Neural cell (in vitro differentiated cells): ENCODE results near the gene ANAPC5. TPM values are rescaled to one million over a fixed set of nuclear protein-coding genes. Genes with fewer than 3 reads are reported as not detected.
A peak's percentile ranks its signal among the peaks of the same experiment; 100 is the strongest.

Source experiments
- H2AFZ ChIP-seq: fragments of 200-600, 300-800 bp; sonication (generic), shearing (Covaris generic); 2 replicates; pipeline ENCODE4 v1.6.0; 2014; ENCODE audit warnings: low read depth, mild to moderate bottlenecking, antibody characterized with exemption, low read length, moderate library complexity
- H3F3A ChIP-seq: fragments of 200-600 bp; shearing (Covaris generic); 2 replicates; pipeline ENCODE4 v1.6.1; 2016; ENCODE audit warnings: mild to moderate bottlenecking, moderate library complexity, mixed read lengths, antibody characterized with exemption, low read length; ENCODE audit not compliant: insufficient read depth, poor library complexity, severe bottlenecking
- H3K27ac ChIP-seq: fragments of 200-600, 300-800 bp; sonication (generic), shearing (Covaris generic); 2 replicates; pipeline ENCODE4 v1.5.1; 2014; ENCODE audit warnings: mild to moderate bottlenecking, low read length, moderate library complexity
- H3K27me3 ChIP-seq: fragments of 300-800, 200-600 bp; sonication (generic), shearing (Covaris generic); 2 replicates; pipeline ENCODE4 v1.6.0; 2014; ENCODE audit warnings: mild to moderate bottlenecking, low read depth, low read length, moderate library complexity; ENCODE audit not compliant: insufficient read depth
- H3K36me3 ChIP-seq: fragments of 300-800, 200-600 bp; sonication (generic), shearing (Covaris generic); 2 replicates; pipeline ENCODE4 v1.5.1; 2014; ENCODE audit warnings: mild to moderate bottlenecking, antibody characterized with exemption, low read length, moderate library complexity; ENCODE audit not compliant: insufficient read depth
- H3K4me2 ChIP-seq: fragments of 300-800, 200-600 bp; sonication (generic), shearing (Covaris generic); 2 replicates; pipeline ENCODE4 v1.6.0; 2014; ENCODE audit warnings: mild to moderate bottlenecking, low read length
- H3K4me3 ChIP-seq: fragments of 300-800, 200-600 bp; sonication (generic), shearing (Covaris generic); 2 replicates; pipeline ENCODE4 v1.5.1; 2014; ENCODE audit warnings: mild to moderate bottlenecking, low read length, moderate library complexity
- H3K79me2 ChIP-seq: fragments of 200-600 bp; shearing (Covaris generic); replicated peaks from 2 replicates; pipeline ENCODE4 v1.6.0; 2014; ENCODE audit warnings: mild to moderate bottlenecking, low read length, moderate library complexity; ENCODE audit not compliant: insufficient read depth
- H3K9ac ChIP-seq: fragments of 300-800, 200-600 bp; sonication (generic), shearing (Covaris generic); 2 replicates; pipeline ENCODE4 v1.6.1; 2016; ENCODE audit warnings: mild to moderate bottlenecking, low read length, mixed read lengths
- H3K9me2 ChIP-seq: fragments of 200-600 bp; shearing (Covaris generic); 2 replicates; pipeline ENCODE4 v1.6.1; 2016; ENCODE audit warnings: mild to moderate bottlenecking, low read length, mixed read lengths; ENCODE audit not compliant: insufficient read depth
- H3K9me3 ChIP-seq: fragments of 200-600, 300-800 bp; sonication (generic), shearing (Covaris generic); 2 replicates; pipeline ENCODE4 v1.6.1; 2016; ENCODE audit warnings: mild to moderate bottlenecking, mixed run types, low read length, moderate library complexity, mixed read lengths
- H4K20me1 ChIP-seq: fragments of 200-600 bp; shearing (Covaris generic); 2 replicates; pipeline ENCODE4 v1.6.1; 2016; ENCODE audit warnings: mild to moderate bottlenecking, mixed run types; ENCODE audit not compliant: insufficient read depth
- EP300 ChIP-seq: fragments of 450-650 bp; conservative IDR thresholded peaks from 2 replicates; pipeline ENCODE4 v1.6.1; 2014; ENCODE audit warnings: antibody characterized with exemption, mild to moderate bottlenecking, moderate library complexity; ENCODE audit not compliant: poor library complexity, severe bottlenecking
- EZH2 ChIP-seq: fragments of 200-600, 300-800 bp; shearing (Covaris generic), sonication (generic); IDR thresholded peaks from 2 replicates; pipeline ENCODE4 v1.6.1; 2014; ENCODE audit warnings: antibody characterized with exemption, low read length, borderline replicate concordance, mild to moderate bottlenecking; ENCODE audit not compliant: insufficient read depth, poor library complexity, severe bottlenecking
- MXI1 ChIP-seq: fragments of 450-650 bp; conservative IDR thresholded peaks from 2 replicates; pipeline ENCODE4 v1.6.1; 2014; ENCODE audit warnings: antibody characterized with exemption, mild to moderate bottlenecking; ENCODE audit not compliant: poor library complexity, severe bottlenecking
- POLR2AphosphoS5 ChIP-seq: IDR thresholded peaks from 2 replicates; pipeline ENCODE4 v1.6.1; 2012
- RAD21 ChIP-seq: fragments of 450-650 bp; conservative IDR thresholded peaks from 2 replicates; pipeline ENCODE4 v1.6.1; 2014; ENCODE audit warnings: antibody characterized with exemption, mild to moderate bottlenecking, moderate library complexity
- REST ChIP-seq: IDR thresholded peaks from 2 replicates; pipeline ENCODE4 v1.6.1; 2012; ENCODE audit warnings: borderline replicate concordance
- SMC3 ChIP-seq: fragments of 450-650 bp; conservative IDR thresholded peaks from 2 replicates; pipeline ENCODE4 v1.6.1; 2014; ENCODE audit warnings: antibody characterized with exemption, mild to moderate bottlenecking, moderate library complexity; ENCODE audit not compliant: poor library complexity
- TAF1 ChIP-seq: IDR thresholded peaks from 2 replicates; pipeline ENCODE4 v1.6.1; 2012; ENCODE audit warnings: low read depth
- polyA plus RNA-seq: library from polyadenylated mRNA; depleted of rRNA; stranded (reverse); fragments of >200 nt; gene quantifications from 2 replicates; pipeline ENCODE4 v1.2.3, GENCODE V29; 2014
- TF ChIP-seq, protein P1 (sequence below): fragments of 450-650 bp; IDR thresholded peaks from 2 replicates; pipeline ENCODE4 v1.5.1; 2014; ENCODE audit warnings: antibody characterized with exemption, mild to moderate bottlenecking, moderate library complexity; ENCODE audit not compliant: poor library complexity, severe bottlenecking

The ANAPC5 gene
- polyA plus RNA-seq, 1 donor from 2014 or later = 272 TPM

DNA sequence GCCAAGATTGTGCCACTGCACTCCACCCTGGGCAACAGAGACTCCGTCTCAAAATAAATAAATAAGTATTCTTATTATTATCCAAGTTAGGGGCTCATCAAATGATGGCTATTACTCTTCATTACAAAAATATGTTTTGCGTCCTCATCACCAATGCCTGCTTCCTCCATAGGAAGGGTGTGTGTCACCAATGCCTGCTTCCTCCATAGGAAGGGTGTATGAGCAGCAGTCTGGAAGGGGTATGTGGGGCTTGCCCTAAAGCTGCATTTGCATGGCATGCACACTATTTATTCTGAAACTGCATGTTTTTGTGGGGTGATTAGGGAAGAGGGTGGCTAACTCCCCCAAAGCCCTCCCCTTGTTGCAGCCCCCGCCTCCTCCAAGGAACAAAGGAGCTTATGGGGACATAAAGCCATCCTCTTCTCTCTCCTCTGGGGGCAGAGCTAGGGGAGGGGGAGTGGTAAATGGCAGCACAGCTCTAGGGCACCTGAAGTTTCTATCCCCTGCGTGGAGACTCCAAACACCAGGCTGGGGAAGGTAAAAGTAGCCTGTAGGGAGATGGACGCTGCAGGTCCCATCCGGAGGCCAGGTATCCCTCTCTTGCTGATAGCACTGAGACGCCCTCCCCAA, 57.0 kb downstream of the ANAPC5 start:
- H3K27ac ChIP-seq = peak overlapping the region; percentile 17

GRCh38 chr12:121294151-121294889, 57.9 kb downstream of the ANAPC5 start:
- H3K9ac ChIP-seq = no peak overlapping the region
- H2AFZ ChIP-seq = no peak overlapping the region
- TF ChIP-seq POLR2AphosphoS5 (no peak), EZH2 (no peak), EP300 (no peak), SMC3 (no peak), REST (no peak), RAD21 (no peak), MXI1 (no peak)
- no peaks in the 10 kb centered on the region for H3K9me2 ChIP-seq
- no peak overlapping the region for H3K27ac ChIP-seq
- no peak overlapping the region for H3K4me2 ChIP-seq
- no peaks in the 10 kb centered on the region for H4K20me1 ChIP-seq
- no peaks in the 10 kb centered on the region for H3K9me3 ChIP-seq
- H3K4me3 ChIP-seq = peak overlapping the region; percentile 96
- H3F3A ChIP-seq = no peaks in the 10 kb centered on the region
- peaks cover 10% of the 10 kb centered on the region for H3K79me2 ChIP-seq
- H3K36me3 ChIP-seq = no peaks in the 10 kb centered on the region
- no peaks in the 10 kb centered on the region for H3K27me3 ChIP-seq

More for the DNA sequence above, 57.0 kb downstream of the ANAPC5 start:
- Histone ChIP-seq H3K9ac (peak overlapping the region; percentile 77), H4K20me1 (no peaks in the 10 kb centered on the region), H3K9me2 (no peaks in the 10 kb centered on the region), H3K4me3 (peak overlapping the region; percentile 96), H3K27me3 (no peaks in the 10 kb centered on the region), H3K79me2 (peaks cover 10% of the 10 kb centered on the region), H2AFZ (no peak overlapping the region), H3K4me2 (peak overlapping the region; percentile 94), H3K9me3 (no peaks in the 10 kb centered on the region), H3K36me3 (no peaks in the 10 kb centered on the region), H3F3A (no peaks in the 10 kb centered on the region)
- TF ChIP-seq POLR2AphosphoS5 = no peak
- no peak for TF ChIP-seq REST
- TF ChIP-seq SMC3 = no peak
- no peak for TF ChIP-seq EZH2
- TF ChIP-seq, protein P1, sequence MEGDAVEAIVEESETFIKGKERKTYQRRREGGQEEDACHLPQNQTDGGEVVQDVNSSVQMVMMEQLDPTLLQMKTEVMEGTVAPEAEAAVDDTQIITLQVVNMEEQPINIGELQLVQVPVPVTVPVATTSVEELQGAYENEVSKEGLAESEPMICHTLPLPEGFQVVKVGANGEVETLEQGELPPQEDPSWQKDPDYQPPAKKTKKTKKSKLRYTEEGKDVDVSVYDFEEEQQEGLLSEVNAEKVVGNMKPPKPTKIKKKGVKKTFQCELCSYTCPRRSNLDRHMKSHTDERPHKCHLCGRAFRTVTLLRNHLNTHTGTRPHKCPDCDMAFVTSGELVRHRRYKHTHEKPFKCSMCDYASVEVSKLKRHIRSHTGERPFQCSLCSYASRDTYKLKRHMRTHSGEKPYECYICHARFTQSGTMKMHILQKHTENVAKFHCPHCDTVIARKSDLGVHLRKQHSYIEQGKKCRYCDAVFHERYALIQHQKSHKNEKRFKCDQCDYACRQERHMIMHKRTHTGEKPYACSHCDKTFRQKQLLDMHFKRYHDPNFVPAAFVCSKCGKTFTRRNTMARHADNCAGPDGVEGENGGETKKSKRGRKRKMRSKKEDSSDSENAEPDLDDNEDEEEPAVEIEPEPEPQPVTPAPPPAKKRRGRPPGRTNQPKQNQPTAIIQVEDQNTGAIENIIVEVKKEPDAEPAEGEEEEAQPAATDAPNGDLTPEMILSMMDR = no peak
- TF ChIP-seq EP300 = no peak
- no peak for TF ChIP-seq MXI1
- no peak for TF ChIP-seq RAD21
- no peak for TF ChIP-seq TAF1
